GM19240 (cell line): Measurements from ENCODE around the gene COBL.

ENCODE experiments used
- DNase-seq: peaks from one replicate; pipeline ENCODE4 v3.0.0; 2011; ENCODE audit warnings: low spot score; ENCODE audit not compliant: insufficient read length

Gene COBL

DNA sequence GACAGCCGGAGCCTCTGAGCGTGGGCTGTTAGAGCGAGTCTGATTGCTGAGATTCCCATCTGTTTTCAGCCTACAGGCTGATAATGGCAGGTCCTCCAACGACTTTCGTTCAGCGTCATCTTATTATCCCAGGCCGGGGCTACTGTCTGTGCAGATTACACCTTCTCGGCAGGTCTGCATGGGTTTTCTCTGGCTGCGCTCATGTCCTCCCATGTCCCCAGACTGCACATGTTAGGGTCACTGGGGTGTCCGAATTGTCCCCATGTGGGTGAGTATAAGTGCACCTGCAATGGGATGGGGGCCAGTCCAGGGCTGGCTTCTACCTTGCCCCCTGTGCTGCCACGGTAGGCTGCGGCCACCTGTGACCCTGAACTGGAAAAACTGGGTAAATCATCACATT lies 257.8 kb downstream of the COBL start:
- no peak for DNase-seq

DNA sequence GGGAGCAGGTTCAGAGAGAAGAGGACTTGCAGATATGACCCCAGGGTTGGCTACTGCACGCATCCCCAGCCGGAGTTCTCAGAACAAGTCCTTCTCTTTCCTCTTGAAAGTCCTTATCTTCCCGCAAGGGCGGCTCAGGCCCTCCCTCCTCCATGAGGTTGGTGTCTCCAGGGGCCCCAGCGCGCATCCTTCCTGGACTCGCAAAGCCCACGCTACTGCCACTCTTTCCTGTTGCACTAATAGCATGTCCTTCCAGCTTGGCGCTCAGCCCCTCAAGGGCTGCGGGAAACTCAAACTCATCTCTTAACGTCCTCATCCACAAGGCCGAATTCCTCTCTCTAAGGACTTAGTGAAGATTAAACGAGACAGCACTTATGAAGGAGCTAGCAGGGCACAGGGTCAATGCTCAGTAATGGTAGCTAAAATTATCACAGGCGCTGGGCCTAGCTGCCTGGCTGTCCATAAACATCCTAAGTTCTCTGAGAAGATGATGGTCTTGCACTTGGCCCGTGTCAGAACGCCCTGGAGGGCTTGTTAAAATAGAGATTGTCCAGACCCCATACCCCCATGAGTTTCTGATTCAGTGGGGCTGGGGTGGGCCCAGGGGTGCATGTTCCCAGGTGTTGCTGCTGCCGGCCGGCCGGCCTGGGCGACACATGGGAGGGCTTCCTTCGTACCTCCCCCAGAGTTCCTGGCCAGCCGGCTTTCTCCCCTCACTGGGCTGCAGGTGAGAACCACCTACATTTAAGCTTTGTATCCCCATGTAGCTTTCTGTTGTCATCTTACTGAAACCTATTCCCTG lies 261.4 kb downstream of the COBL start:
- no peak for DNase-seq

DNA sequence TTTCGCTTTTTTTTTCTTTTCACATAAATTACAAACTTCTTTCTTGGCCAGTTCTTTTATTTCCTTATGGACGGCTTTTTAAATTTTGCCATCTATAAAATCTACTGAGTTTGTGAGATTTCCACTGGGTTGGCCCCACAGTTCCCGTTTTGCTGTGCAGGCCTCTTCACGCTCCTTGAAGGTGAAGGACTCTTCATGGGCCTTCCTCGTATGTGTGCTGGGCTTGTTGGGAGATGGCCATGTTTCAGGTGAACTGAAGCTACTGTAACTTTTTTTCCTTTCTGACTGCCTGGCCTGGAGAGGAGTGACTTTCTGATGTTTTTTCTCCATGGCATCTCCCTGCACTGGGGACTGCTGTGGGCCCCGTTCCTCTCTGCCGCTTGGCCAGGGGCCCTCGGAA lies 262.4 kb downstream of the COBL start:
- no peak for DNase-seq

DNA sequence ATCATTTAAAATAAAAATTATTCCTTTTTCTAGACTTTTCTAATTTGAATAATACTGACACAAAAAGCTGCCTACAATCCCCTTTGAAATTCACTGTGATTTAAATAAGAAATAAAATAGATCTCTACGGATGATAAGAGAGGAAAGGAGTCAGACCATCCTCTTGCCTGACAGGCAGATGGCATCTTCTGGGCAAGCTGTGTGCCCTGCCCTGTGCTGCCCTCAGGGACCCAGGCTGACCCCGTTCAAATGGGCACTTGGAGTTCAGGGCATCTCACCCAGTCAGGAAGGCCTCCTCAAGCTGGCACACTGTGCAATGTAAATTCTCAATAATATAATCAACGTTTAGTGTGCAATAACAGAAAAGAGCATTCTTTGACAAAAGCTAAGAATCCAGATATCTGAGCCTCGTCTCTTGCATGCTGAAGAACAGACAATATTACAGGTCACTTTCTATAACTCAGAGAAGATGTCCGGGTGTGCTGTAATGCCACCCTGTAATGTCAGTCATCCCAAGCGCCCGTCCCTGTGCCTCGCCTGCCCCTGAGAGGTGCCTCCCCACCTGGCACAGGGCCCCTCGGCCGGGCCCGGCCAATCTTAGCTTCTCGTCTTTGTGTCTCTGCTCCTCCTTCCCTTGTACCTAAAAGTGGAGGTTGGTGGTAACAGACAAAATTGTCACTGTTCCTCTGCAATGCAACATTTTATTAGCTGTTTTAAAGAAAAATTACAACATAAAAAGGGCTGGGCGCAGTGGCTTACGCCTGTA lies 263.3 kb downstream of the COBL start:
- no peak for DNase-seq

DNA sequence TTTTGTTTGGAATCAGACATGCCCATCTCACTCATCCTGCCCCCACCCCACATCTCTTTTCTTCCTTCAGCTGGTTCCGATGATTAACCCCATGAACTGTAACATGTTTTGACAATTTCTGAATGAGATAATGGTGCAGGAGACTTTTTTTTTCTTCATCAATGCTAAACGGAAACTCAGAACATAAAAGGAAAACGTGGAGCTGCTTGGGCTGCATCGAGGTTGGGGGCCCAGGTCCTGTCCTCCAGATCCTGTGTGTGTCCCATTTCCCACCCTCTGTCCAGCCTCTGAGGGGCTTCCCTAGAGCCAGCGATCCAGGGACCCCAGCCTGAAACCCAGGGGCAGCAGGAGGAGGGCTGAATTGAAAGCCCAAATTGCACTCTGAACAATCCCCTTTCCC lies 270.1 kb downstream of the COBL start:
- DNase-seq = no peak

DNA sequence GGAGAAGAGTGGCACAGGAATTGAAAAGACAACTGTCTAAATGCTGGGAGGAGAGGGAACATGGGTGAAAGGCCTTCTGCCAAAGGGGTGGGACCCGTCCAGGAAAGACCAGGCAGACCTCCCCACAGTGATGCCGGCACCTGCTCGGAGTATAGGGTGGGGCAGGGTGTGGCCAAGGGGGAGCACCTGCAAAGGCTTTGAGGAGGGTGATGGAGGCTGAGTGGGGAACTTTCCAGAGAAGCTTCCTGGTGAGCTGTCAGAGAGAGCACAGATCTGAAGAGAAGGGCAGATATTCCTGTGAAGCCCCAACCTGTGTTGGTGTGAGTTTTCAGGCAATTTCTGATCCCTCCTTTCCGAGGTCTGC lies 270.5 kb downstream of the COBL start:
- DNase-seq = no peak

DNA sequence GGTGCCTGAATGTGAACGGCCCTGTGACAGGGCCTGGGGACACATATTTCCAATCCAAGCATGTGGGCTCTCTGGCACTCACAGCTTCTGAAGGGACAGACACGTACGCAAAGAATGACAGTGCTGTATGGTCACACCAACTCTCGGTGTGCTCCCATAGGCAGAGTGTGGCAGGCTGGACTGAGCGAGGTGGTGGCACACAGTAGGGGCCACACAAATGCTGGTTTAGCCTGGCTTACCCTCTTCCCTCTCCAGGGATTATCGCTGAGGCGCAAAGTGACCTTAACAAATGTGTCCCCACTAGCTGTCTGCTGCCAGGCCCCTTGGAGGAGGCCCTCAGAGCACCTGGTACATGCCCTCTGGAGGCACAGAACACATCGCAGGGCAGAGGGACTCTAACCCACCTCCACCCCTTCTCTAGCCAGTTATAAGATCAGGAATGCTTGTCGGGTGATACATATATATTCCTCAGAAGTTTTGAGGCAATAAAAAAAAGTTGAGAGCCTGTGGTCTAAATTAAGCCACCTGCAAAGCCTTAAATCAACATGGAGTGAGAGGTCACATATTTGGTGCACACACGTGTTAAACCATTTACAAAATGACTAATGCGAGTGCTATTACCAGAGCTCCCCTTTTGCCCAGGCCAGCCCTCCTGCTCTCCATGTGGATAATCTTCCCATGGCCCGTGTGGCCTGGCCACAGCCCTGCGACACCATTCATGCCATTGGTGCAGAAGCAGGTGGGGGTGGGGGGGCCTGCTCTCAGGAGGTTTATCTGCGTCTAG lies 271.1 kb downstream of the COBL start:
- DNase-seq = no peak

DNA sequence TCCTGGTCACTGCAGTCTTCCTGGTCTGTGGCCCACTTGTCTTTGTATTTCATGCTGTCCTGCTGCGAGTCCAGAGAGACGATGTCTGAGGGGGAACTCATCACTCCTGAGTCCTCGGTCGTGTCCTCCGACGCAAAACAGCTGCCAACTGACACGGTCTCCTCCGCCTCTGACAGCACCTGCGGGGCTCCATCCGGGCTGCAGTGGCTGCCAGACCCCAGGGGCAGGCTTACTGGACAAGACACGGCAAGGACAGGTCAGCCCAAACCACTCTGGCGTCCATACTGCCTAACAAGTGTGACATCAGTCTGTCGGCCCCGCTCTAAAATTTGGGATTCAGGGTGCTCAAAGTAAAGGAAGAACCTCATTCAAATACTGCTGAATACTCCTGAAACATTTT lies 273.1 kb downstream of the COBL start:
- no peak for DNase-seq

DNA sequence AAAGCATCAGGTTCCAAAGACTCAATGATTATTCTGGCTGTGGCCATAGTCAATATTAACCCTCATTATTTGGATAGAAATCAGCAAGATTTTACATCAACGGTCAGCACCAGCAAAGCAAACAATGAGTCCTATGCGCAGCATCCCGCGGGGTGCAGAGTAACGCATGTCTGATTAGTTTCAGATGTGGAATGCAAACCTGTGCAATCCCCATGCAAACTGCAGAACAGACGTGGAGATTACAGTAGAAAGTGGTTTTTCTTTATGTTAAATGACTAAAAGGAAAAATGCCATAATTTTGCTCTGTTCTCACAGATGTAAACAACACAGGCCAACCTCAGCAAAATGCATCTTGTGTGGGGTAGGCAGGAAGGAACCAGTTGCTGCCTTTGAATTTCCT lies 275.8 kb downstream of the COBL start:
- DNase-seq = no peak

DNA sequence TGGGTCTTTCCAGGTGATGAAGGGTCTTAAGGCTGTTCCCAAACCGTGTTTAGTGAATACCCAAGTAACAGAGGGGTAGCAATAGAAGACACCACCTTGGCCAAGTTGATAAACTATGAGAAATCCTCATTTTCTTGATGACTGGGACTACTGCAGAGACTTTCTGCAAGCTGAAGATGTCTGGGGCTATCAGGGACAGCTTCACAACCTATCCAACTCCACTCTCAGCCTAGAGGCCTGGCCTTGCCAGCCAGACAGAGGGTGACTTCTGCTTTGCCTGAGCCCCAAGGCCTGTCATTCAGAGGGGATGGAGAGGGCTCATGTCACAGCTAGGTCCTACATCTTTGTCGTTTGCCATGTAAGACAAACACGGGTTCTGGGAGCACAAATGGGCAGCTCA lies 278.0 kb downstream of the COBL start:
- DNase-seq = no peak

DNA sequence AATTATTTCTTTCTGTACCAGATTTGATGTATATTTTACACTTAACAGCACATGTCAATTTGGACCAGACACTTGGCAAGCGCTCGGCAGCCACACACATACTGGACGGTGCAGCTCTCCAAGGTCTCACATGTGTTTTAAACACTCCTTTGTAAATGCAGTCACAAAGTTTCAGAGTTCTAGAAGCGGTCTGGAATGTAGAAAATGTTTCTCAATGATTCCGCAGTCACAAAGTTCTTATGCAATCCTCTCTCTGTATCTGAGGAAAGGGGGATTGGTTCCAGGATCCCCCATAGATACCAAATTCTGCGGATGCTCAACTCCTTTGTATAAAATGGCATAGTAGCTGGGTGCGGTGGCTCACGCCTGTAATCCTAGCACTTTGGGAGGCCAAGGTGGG lies 280.9 kb downstream of the COBL start:
- no peak for DNase-seq

DNA sequence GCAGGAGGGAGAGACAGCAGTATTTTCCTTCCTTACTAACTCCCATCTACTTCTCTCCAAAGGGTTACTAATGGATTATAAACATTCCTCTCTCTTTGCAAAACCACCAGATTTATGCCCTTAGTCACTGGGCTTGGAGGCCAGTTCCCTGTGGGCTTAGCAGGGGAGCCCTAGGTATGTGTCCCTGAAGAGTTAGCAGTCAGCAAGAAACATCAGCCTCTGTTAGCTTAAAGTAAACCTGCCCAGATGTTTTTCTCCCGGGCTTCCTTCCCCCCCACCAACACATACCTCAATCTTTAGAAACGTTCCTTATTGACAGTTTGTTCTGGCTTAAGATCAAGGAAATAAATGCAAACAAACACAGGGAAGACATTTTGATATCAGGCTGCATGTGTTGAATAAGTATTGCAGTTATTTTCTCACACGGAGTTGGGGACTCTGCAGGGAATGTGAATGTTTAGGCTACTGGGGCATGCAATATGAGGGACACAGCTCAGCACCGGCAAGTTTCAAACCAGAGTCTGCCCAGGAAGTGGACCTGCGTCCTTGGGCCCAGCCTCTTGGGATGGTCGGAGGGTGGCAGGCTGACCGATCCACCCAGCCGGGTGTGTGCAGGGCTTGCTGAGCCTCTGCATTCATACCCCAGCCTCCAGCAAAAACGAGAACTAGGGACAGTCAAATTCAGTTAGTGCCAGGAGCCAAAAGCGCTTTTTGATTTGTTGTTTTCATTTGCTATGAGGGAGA lies 281.9 kb downstream of the COBL start:
- DNase-seq = no peak

DNA sequence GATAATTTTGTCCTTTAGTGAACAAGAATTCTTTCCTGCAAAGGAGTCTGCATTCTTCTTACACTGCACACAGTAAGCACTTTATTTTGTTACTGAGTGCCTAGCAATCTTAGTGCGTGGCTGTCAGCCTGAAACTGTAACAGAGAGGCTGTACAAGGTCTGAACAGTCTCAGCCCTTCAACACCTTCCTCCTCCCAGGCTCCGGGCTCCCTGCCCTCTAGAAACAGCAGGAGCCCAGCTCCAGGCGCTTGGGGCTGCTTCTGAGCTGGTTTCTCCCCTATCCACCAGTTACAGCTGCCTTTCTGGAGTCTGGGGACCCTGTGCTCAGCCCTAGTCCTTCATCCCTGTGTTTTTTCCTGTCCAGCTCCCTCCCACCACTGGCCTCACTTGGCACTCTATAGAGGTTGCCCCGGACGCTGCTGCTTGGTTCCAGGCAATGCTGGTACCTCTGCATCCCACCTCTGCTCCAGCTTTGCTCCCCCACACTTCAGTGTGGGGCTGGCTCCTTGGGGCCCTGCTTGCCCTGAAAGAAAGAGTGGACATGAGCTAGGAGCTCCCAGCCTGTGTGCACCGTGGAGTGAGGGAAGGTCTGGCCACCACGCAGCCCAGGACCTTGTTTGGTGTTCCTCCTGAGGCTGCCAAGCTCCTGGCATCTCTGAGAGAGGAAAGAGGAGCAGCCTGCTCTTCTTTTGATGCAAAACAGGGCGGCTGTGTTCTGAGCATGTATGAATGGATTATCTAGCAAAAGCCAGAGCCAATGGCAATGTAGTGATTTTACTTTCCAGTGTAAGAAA lies 282.7 kb downstream of the COBL start:
- DNase-seq = no peak

DNA sequence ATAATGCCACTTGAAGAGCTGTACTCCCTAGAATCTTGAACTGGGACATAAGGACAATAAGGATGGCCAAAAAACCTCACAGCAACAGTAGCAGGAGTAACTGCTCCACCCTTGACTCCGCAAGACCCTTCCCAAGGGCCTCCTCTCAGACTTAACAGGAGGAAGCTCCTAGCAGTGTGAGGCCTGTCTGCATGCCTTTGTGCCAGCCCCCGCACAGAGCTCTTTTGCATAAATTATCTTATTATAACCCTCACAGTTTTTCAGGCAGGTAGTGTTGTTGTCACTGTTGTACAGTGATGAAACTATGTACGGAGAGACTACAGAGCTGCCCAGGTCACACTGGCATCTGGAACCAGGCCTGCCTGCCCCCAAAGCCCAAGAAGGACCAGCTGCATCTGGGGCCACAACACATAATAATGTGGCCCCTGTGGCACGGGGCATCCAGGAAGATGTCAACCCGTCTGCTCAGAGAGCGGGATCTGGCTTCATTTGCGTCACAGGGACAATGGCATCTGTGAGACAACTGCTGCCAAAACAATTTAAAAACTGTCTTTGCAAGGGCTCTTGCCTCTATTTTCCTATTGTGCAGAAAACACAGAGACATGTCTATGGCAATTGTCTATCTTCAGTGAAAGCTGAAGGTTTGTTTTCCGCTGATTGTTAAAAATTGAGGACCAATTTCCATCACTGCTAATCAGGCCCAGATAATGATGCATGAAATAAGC lies 284.7 kb downstream of the COBL start:
- no peak for DNase-seq

DNA sequence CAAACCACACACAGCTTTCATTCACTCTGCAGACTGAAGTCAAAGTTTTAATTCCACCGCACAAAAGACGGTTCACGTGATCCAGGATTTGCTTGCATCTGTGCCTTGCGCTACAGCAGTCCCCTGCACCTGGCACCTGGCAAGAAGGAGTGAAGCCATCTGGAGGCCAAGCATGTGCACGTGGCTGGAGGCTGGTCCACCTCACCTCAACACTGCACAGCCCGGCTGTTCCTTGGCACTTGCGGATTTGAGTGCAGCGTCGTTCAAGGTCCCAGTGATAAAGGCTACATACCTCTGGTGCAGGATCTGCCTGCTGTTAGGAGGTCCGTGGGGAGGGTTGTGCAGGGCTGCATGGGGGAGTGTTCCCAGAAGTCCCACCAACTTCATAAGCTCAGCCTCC lies 285.4 kb downstream of the COBL start:
- DNase-seq = no peak

DNA sequence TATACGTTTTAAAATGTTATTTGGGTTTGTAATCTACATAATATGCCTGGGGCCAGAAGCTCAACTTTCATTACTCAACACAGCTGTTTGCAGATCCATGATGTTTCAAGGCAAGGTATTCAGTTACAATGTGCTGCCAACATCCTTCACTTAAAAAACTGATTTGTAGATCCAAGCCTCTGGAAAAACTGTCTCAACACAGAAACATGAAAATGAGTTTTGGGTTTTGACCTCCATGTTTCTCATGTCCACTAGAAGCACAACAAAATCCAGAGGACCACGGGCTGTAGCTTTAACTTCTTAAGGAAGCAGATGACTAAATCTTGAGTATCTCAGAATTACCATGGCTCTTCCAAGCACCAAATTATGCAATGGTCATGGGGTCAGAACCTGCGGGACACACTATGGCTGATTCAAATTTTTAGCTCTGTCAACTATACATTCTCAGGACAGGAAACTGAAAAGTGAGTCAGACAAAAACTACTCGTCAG lies 286.9 kb downstream of the COBL start:
- DNase-seq = no peak

DNA sequence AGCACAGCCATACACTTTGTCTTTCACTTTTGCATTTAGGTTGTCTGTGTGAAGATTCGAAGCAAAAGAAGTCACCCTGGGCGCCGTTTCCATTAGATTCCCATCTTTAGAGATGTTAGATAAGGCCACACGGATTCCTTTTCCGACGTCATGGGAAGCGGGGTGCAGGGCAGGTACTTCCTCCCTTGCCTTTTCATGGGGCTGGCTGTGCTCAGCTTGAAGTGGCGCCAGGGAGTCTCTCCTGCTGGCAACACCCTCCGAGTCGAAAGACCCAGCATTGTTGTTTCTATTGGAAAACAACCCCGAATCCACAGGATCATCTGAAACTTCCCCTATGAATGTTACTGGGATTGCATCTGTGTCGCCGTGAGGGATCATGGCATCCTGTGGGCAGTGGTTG lies 287.5 kb downstream of the COBL start:
- DNase-seq = no peak

DNA sequence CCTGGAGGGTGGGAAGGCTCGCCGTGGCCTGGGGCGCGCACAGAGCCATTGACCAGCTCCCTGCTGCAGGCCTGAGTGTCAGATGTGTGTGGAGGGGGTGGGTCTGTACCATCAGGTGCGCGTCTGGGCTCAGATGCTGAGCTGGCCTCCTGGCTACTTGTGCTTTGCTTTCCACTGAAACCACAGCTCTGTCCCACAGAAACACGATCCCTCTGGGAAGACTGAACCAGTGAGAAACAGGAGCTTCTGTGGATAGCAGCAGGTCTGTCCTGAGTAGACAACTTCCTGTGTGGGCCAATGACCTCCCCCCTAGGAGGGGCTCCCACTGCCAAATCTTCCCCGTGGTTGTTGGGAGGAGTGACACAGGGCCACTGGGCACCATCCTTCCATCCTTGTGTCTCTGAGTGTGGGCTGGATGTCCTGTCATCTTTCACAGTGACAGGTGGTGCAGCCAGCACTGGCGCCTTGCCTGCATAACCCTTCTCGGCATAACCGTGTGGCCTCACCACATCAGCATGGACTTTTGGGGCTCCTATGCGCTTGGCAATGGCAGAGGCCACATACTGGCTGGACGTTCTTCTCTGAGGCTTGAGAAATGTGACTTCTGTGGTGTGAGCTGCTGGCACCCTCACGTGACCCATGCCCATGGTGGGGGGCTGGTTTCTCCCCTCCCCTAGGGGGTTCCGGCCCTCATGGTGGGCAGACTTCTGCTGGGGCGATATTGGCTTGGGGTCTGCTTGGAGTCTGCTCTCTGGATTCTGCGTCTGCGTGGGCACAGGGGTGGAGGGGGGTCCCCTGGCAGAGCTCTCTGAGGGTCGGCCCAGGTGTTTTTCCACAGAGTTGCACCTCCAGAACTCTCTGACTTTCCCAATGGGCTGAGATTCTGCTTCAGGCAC lies 288.4 kb downstream of the COBL start:
- DNase-seq = no peak
